Activated T-cell treated with anti-CD3 and anti-CD28 coated beads, Interleukin-2, amount 50 U/mL, for 72 hours (primary cell): ENCODE results near the gene STAT5A. TPM values are rescaled to one million over a fixed set of nuclear protein-coding genes. Genes with fewer than 3 reads are reported as not detected.
A peak's percentile ranks its signal among the peaks of the same experiment; 100 is the strongest.
"Not testable (repeated sequence)": the region's sequence is repeated elsewhere in the genome, so short reads cannot be mapped to it uniquely, and the experiment has no call there.

ENCODE experiments used
- ATAC-seq, 2 donors: fragments of 150-1000 bp; cut with Tn5 transposase; replicated peaks in 1 of 2; 2 replicates each; pipeline ENCODE4 v1.10.0; 2021; ENCODE audit warnings: moderate library complexity in 2 of 2, mild to moderate bottlenecking in 1 of 2
- DNase-seq, 2 donors: peaks; one replicate each; pipeline ENCODE4 v3.0.0; 2021 to 2022; ENCODE audit warnings: mixed read lengths in 1 of 2
- H3K27ac Mint-ChIP-seq: one replicate; pipeline ENCODE4 v1.8.0; 2022; ENCODE audit warnings: mild to moderate bottlenecking, moderate library complexity, mixed read lengths
- H3K27me3 Mint-ChIP-seq: one replicate; pipeline ENCODE4 v1.8.0; 2022; ENCODE audit warnings: low read depth, mixed read lengths
- H3K36me3 Mint-ChIP-seq, 2 donors: one replicate each; pipeline ENCODE4 v1.8.0; 2022; ENCODE audit warnings: mixed read lengths in 2 of 2, mild to moderate bottlenecking in 1 of 2; ENCODE audit not compliant: insufficient read depth in 2 of 2
- H3K4me1 Mint-ChIP-seq: one replicate; pipeline ENCODE4 v1.8.0; 2022; ENCODE audit warnings: low read depth, mixed read lengths
- H3K4me3 Mint-ChIP-seq, 2 donors: one replicate each; pipeline ENCODE4 v1.8.0; 2022; ENCODE audit warnings: mild to moderate bottlenecking in 2 of 2, mixed read lengths in 2 of 2, moderate library complexity in 2 of 2
- H3K9me3 Mint-ChIP-seq, 2 donors: one replicate each; pipeline ENCODE4 v1.8.0; 2022; ENCODE audit warnings: mixed read lengths in 2 of 2
- total RNA-seq, 2 donors: library from RNA; stranded (reverse); gene quantifications; one replicate each; pipeline ENCODE4 v1.2.3, GENCODE V29; 2022

STAT5A gene
- total RNA-seq, 2 donors from 2014 or later = 243 to 264 TPM

- ATAC-seq (no peak), DNase-seq (no peak)
- H3K4me1 Mint-ChIP-seq = peaks cover 57% of the 10 kb centered on the region
- H3K9me3 Mint-ChIP-seq = no peaks in the 10 kb centered on the region
- H3K27ac Mint-ChIP-seq = peak overlapping the region; percentile 24
- H3K27me3 Mint-ChIP-seq = no peaks in the 10 kb centered on the region
- peak overlapping the region in 1 of 2 donors; percentile 36 for H3K4me3 Mint-ChIP-seq
- peaks cover 27 to 48% of the 10 kb centered on the region in 2 donors for H3K36me3 Mint-ChIP-seq
Measured at GRCh38 chr17:42294469-42295398, 6.4 kb downstream of the STAT5A start.

DNA sequence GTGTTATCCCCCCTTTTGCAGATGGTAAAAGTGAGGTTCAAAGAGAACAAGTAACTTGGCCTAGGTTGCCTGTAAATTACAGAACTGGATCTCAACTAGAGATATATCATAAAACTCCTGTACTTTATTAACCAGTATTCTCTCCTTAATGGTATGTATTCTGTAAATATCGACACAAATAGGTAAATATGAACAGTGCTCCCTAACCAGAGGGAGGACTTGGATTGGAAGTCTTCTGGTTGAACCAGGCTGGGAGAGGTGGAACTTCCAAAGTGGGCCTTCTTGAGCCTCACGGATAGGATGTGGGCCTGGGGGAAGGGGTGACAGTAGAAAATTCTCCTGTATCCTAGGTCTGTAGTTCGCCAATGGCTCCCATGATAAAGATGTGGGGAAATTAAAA is 7.7 kb downstream of the STAT5A start:
- Mint-ChIP-seq H3K9me3 (no peaks in the 10 kb centered on the region), H3K36me3 (peaks cover 17 to 41% of the 10 kb centered on the region in 2 donors), H3K27me3 (no peaks in the 10 kb centered on the region), H3K4me1 (peaks cover 46% of the 10 kb centered on the region), H3K4me3 (no peak overlapping the region), H3K27ac (peak overlapping the region; percentile 81)
- DNase-seq (no peak), ATAC-seq (no peak)

GRCh38 chr17:42297775-42298174 is 9.5 kb downstream of the STAT5A start:
- H3K36me3 Mint-ChIP-seq = peaks cover 15 to 41% of the 10 kb centered on the region in 2 donors
- not testable (repeated sequence) for ATAC-seq, H3K9me3 Mint-ChIP-seq, H3K27ac Mint-ChIP-seq, H3K27me3 Mint-ChIP-seq, H3K4me3 Mint-ChIP-seq, DNase-seq
- H3K4me1 Mint-ChIP-seq = peaks cover 42% of the 10 kb centered on the region

GRCh38 chr17:42299361-42299760 is 11.1 kb downstream of the STAT5A start:
- not testable (repeated sequence) for H3K27me3 Mint-ChIP-seq, H3K27ac Mint-ChIP-seq, DNase-seq, ATAC-seq, H3K4me3 Mint-ChIP-seq, H3K9me3 Mint-ChIP-seq
- peaks cover 16 to 41% of the 10 kb centered on the region in 2 donors for H3K36me3 Mint-ChIP-seq
- peaks cover 43% of the 10 kb centered on the region for H3K4me1 Mint-ChIP-seq

DNA sequence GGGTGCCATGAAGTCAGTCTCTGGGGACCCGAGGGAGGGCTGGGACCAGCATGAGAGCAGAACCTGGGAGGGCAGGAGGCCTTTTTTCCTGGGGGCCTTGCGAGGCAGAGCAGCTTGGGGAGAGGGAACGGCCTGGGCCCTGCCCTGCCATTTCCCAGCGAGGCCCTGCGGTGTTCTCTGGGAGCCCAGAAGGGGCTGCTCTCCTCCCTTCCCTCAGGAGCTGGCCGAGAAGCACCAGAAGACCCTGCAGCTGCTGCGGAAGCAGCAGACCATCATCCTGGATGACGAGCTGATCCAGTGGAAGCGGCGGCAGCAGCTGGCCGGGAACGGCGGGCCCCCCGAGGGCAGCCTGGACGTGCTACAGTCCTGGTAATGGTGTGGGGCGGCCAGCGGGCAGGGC is 11.6 kb downstream of the STAT5A start:
- H3K27ac Mint-ChIP-seq, H3K4me3 Mint-ChIP-seq, H3K27me3 Mint-ChIP-seq, H3K9me3 Mint-ChIP-seq, DNase-seq, ATAC-seq: not testable (repeated sequence)
- Mint-ChIP-seq H3K4me1 (peaks cover 44% of the 10 kb centered on the region), H3K36me3 (peaks cover 20 to 45% of the 10 kb centered on the region in 2 donors)

GRCh38 chr17:42301022-42301421 is 12.7 kb downstream of the STAT5A start:
- H3K36me3 Mint-ChIP-seq = peaks cover 18 to 39% of the 10 kb centered on the region in 2 donors
- no peak overlapping the region for H3K27ac Mint-ChIP-seq
- ATAC-seq (no peak), DNase-seq (no peak)
- H3K27me3 Mint-ChIP-seq = no peaks in the 10 kb centered on the region
- no peaks in the 10 kb centered on the region for H3K9me3 Mint-ChIP-seq
- H3K4me3 Mint-ChIP-seq = no peak overlapping the region
- peaks cover 42% of the 10 kb centered on the region for H3K4me1 Mint-ChIP-seq

GRCh38 chr17:42303694-42304093 is 15.4 kb downstream of the STAT5A start:
- Mint-ChIP-seq H3K27ac (peak overlapping the region; percentile 70), H3K27me3 (no peaks in the 10 kb centered on the region), H3K36me3 (peaks cover 20 to 42% of the 10 kb centered on the region in 2 donors), H3K9me3 (no peaks in the 10 kb centered on the region), H3K4me3 (no peak overlapping the region), H3K4me1 (peaks cover 56% of the 10 kb centered on the region)
- DNase-seq (no peak), ATAC-seq (no peak)

- no peak for DNase-seq
- H3K9me3 Mint-ChIP-seq = no peaks in the 10 kb centered on the region
- peaks cover 20 to 42% of the 10 kb centered on the region in 2 donors for H3K36me3 Mint-ChIP-seq
- no peak overlapping the region for H3K4me3 Mint-ChIP-seq
- H3K27ac Mint-ChIP-seq = peak overlapping the region; percentile 66
- peaks cover 63% of the 10 kb centered on the region for H3K4me1 Mint-ChIP-seq
- peak in 1 of 2 donors; percentile 3 for ATAC-seq
- H3K27me3 Mint-ChIP-seq = no peaks in the 10 kb centered on the region
Measured at GRCh38 chr17:42304187-42305030, 16.1 kb downstream of the STAT5A start.

DNA sequence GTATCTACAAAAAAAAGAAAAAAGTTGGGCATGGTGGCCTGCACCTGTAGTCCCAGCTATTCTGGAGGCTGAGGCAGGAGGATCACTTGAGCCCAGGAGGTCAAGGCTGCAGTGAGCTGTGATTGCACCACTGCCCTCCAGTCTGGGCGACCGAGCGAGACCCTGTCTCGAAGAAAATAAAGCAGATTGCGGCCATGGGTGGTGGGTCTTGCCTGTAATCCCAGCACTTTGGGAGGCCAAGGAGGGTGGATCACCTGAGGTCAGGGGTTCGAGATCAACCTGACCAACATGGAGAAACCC is 16.7 kb downstream of the STAT5A start:
- H3K27ac Mint-ChIP-seq = peak overlapping the region; percentile 66
- H3K9me3 Mint-ChIP-seq, ATAC-seq, H3K27me3 Mint-ChIP-seq, H3K4me3 Mint-ChIP-seq, DNase-seq: not testable (repeated sequence)
- H3K36me3 Mint-ChIP-seq = peaks cover 20 to 45% of the 10 kb centered on the region in 2 donors
- peaks cover 69% of the 10 kb centered on the region for H3K4me1 Mint-ChIP-seq

GRCh38 chr17:42305543-42306384 is 17.5 kb downstream of the STAT5A start:
- Mint-ChIP-seq H3K27ac (peak overlapping the region; percentile 64), H3K27me3 (no peaks in the 10 kb centered on the region), H3K4me3 (peak overlapping the region; percentile 10 to 16), H3K36me3 (peaks cover 23 to 45% of the 10 kb centered on the region in 2 donors), H3K4me1 (peaks cover 77% of the 10 kb centered on the region), H3K9me3 (no peaks in the 10 kb centered on the region)
- peak; percentile 12 to 17 for ATAC-seq
- no peak for DNase-seq

DNA sequence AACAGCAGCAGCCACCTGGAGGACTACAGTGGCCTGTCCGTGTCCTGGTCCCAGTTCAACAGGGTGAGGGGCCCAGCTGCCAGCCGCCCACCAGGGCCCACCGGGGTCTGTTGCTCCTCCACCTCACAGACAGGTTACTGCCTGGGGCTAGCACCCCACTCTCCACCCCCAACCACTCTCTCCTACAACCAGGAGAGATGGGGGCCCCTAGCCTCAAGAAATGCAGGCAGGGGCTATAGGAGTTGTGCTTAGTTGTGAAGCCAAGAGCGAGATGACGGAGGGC is 18.0 kb downstream of the STAT5A start:
- Mint-ChIP-seq H3K27ac (peak overlapping the region; percentile 64), H3K9me3 (no peaks in the 10 kb centered on the region), H3K4me3 (no peak overlapping the region), H3K36me3 (peaks cover 24 to 43% of the 10 kb centered on the region in 2 donors), H3K27me3 (no peaks in the 10 kb centered on the region), H3K4me1 (peaks cover 78% of the 10 kb centered on the region)
- DNase-seq (no peak), ATAC-seq (no peak)

- ATAC-seq (no peak), DNase-seq (no peak)
- no peaks in the 10 kb centered on the region for H3K27me3 Mint-ChIP-seq
- H3K36me3 Mint-ChIP-seq = peaks cover 22 to 42% of the 10 kb centered on the region in 2 donors
- peak overlapping the region; percentile 89 for H3K27ac Mint-ChIP-seq
- peak overlapping the region in 1 of 2 donors; percentile 43 for H3K4me3 Mint-ChIP-seq
- H3K4me1 Mint-ChIP-seq = peaks cover 79% of the 10 kb centered on the region
- no peaks in the 10 kb centered on the region for H3K9me3 Mint-ChIP-seq
Measured at GRCh38 chr17:42307362-42307927, 19.1 kb downstream of the STAT5A start.
